Mucosa of stomach (tissue), 1 donor: Measurements from ENCODE around the gene CLCNKB.
"Not testable (repeated sequence)": the region's sequence is repeated elsewhere in the genome, so short reads cannot be mapped to it uniquely, and the experiment has no call there.

Experiments used
- H3K27me3 ChIP-seq: one replicate; pipeline ENCODE4 v1.7.0; 2013; ENCODE audit warnings: mild to moderate bottlenecking, low read length; ENCODE audit not compliant: control insufficient read depth, insufficient read depth
- H3K36me3 ChIP-seq: one replicate; pipeline ENCODE4 v1.7.0; 2013; ENCODE audit warnings: low read length; ENCODE audit not compliant: control insufficient read depth, insufficient read depth
- H3K4me1 ChIP-seq: one replicate; pipeline ENCODE4 v1.7.0; 2013; ENCODE audit warnings: mild to moderate bottlenecking, low read length; ENCODE audit not compliant: control insufficient read depth, insufficient read depth
- H3K4me3 ChIP-seq: one replicate; pipeline ENCODE4 v1.7.0; 2013; ENCODE audit warnings: low read length
- H3K9ac ChIP-seq: one replicate; pipeline ENCODE4 v1.7.0; 2013; ENCODE audit warnings: mild to moderate bottlenecking, low read length, moderate library complexity
- H3K9me3 ChIP-seq: one replicate; pipeline ENCODE4 v1.7.0; 2013; ENCODE audit warnings: mild to moderate bottlenecking, low read length, moderate library complexity; ENCODE audit not compliant: control insufficient read depth
- donor health status: Pancreatic carcinoma.

Gene CLCNKB

DNA sequence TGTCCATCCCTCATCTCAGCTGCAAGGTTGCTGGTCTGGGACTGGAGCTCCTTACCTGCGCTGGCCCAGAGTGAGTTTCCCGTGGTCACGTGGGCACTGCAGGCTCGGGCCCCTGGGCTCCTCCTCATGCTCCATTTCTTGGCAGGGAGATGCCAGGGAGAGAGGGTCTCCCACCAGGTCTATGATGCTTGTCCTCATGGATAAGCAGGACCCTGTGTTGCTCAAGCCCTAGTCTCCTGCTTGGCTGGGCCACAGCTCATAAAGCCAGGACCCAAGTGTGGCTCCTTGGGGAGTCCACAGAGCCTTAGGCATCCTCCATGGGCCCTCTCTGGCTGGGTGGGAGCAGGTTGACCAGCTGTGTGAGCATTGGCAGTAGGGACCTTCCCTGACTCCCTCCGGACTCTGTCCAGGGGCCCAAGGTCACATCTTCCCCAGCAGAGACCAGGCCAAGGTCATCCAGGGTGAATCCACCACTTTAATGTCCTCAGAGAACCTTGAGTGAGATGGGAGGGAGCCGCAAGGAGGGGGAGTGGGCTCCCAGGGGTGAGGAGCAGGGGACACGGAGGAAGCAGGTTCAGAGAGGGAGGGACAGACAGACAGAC, 13.8 kb downstream of the CLCNKB start:
- not testable (repeated sequence) for H3K4me3 ChIP-seq, H3K9ac ChIP-seq, H3K9me3 ChIP-seq

DNA sequence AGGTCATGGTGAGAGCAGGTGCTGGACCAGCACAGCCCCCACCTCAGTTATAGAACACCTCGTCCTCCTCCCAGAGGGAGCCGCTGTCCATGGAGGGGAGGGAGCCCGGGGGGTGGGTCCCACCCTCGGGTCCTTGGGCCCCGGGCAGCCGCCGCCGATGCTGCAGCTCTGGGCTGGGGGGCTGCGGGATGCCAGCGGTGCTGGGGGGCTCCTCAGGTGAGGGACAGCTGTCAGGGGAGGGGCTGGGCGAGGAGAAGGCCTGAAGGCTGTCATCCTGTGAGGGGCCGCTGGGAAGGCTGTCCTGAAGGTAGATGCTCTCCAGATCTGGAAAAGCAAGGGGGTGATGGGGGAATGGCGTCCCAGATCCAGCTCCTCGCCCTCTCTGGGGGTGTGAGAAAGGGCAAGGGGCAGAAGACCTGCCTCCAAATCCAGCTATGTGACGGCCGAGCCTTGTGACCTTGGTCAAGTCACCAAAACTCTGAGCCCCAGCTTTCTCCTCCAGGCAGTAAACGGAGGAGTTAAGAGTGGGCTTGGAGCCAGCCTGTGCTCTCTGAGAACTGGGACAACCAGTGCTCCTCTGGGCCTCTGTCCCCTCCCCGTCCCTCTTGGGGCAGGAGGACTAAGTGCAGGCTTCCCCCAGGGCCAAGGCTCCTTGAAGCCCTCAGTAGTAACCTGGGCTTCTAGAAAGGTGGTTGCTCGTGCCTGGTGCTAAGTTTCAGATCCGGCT, 15.0 kb downstream of the CLCNKB start:
- H3K4me1 ChIP-seq, H3K4me3 ChIP-seq, H3K9ac ChIP-seq, H3K9me3 ChIP-seq, H3K27me3 ChIP-seq, H3K36me3 ChIP-seq: not testable (repeated sequence)

More for the DNA sequence above, 13.8 kb downstream of the CLCNKB start:
- not testable (repeated sequence) for H3K36me3 ChIP-seq, H3K4me1 ChIP-seq, H3K27me3 ChIP-seq

DNA sequence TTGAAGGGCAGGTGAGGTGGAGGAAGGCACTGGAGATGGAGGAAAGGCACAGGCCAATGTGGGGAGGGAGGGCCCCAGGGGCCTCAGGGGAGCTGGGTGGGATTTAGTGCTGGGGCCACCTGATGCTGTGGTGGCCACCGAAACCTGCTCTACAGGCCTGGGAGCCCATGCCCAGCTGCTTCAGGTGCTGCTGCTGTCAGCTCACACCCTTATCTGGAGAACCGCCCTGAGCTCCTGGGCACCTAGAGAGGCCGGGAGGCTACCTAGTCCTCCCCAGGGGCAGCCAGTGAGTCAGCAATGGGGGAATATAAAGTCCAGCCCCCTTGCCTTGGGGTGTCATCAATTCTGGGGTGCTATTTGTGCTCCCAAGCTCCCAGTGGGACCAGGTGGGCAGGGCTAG, 17.7 kb downstream of the CLCNKB start:
- Histone ChIP-seq H3K27me3 (peaks cover 3% of the 10 kb centered on the region), H3K36me3 (no peaks in the 10 kb centered on the region), H3K9ac (no peak overlapping the region), H3K4me1 (peaks cover 10% of the 10 kb centered on the region), H3K9me3 (no peaks in the 10 kb centered on the region), H3K4me3 (no peak overlapping the region)

DNA sequence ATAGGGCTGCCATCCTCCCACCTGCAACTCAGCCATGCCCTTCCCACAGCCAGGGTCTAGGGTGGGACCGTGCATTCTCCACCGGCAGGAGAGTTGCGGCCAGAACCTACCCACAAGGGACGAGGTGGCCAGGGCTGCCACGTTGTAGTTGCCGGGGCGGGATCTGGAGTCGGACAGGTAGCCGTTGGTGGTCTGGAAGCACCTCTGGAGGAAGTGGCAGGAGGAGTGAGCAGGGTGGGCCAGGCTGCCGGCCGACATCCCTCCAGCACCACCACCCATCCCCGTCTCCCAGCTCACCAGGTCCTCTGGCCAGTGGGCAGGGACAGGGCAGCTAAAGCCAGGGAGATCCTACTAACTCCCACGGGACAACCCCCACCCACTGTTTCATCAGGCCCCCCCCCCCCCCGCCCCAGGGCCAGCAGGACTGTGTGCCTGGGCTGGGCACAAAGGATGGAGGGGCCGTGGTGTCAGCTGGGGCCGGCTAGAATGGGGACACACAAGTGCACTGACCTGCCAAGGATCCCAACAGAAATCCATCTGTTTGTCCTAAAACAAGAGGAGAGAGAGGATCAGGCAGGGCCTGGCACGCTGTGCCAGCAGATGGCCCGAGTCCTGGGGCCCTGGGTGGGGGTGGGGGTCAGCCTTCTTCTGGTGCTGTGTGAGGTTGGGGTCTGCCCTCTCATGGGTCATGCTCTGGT, 18.6 kb downstream of the CLCNKB start:
- not testable (repeated sequence) for H3K9ac ChIP-seq, H3K36me3 ChIP-seq, H3K4me3 ChIP-seq, H3K9me3 ChIP-seq, H3K27me3 ChIP-seq
- H3K4me1 ChIP-seq, result peaks cover 13% of the 10 kb centered on the region

DNA sequence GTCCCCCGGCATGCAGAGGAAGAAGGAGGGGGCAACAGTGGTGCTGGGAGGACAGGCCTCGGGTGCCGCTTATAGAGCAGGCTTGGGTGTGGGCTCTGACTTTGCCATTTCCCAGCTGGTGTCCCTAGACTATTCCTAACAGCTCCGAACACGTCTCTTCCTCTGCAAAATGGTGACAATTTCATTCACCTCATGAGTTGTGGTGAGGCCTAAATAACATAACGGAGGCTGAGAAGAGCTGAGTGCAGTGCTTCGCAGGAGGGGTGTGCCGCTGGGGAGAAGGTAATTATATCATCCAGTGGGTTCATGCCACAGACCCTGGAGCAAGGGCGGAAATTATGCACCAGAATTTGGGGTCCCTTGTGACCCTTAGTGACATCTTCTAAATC, 19.1 kb downstream of the CLCNKB start:
- H3K36me3 ChIP-seq, H3K9me3 ChIP-seq, H3K9ac ChIP-seq, H3K4me3 ChIP-seq, H3K27me3 ChIP-seq: not testable (repeated sequence)
- peaks cover 18% of the 10 kb centered on the region for H3K4me1 ChIP-seq

DNA sequence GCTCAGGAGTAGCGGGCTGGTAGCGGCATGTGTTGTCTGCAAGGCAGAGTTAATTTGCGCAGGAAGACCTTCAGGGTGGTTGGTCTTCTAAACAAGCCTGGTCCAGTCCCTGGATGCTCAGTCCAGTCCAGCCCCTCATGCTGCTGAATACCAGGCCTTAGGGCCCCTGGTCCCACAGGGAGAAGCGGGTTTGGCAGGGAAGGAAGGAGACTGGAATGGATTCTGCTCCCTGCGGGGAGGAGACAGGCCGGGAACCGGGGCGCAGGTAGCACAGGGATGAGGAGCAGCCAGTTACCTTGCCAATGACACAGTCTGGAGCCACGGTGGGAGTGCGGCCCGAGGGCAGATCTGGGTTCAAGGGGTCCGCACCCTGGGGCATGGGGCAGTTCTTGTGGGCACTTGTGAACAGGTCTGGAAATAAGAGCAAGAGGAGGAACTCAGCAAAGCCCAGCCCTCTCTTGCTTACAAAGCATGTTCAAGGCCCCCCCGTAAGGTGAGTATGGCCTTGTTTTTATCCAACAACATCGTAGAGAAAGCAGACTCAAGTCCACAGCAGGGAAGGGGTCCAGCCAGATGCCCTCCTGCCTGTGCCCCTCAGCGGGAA, 19.7 kb downstream of the CLCNKB start:
- Histone ChIP-seq H3K4me3 (no peak overlapping the region), H3K36me3 (no peaks in the 10 kb centered on the region), H3K27me3 (no peaks in the 10 kb centered on the region), H3K4me1 (peaks cover 21% of the 10 kb centered on the region), H3K9ac (no peak overlapping the region), H3K9me3 (no peaks in the 10 kb centered on the region)

DNA sequence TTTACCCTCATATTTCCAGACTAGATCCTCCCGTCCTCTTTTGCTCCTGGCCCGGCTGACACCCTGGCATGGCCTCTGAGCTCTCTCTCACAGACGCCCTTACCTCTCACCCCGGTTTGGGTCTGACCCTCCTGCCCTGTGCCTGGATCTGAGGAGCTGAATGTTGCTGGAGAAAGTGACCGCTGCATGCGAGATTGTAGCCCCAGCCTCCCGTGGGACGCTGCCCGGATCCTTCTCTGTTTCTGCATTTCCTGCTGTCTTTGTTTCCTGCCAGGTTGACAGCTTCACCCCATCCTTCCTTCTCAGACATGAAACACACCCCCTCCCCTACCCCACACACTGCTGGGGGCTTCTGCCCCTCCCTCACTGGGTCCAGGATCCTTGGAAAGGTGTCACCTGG, 20.3 kb downstream of the CLCNKB start:
- Histone ChIP-seq H3K9ac (no peak overlapping the region), H3K36me3 (no peaks in the 10 kb centered on the region), H3K9me3 (no peaks in the 10 kb centered on the region), H3K4me1 (peaks cover 21% of the 10 kb centered on the region), H3K4me3 (no peak overlapping the region), H3K27me3 (no peaks in the 10 kb centered on the region)

DNA sequence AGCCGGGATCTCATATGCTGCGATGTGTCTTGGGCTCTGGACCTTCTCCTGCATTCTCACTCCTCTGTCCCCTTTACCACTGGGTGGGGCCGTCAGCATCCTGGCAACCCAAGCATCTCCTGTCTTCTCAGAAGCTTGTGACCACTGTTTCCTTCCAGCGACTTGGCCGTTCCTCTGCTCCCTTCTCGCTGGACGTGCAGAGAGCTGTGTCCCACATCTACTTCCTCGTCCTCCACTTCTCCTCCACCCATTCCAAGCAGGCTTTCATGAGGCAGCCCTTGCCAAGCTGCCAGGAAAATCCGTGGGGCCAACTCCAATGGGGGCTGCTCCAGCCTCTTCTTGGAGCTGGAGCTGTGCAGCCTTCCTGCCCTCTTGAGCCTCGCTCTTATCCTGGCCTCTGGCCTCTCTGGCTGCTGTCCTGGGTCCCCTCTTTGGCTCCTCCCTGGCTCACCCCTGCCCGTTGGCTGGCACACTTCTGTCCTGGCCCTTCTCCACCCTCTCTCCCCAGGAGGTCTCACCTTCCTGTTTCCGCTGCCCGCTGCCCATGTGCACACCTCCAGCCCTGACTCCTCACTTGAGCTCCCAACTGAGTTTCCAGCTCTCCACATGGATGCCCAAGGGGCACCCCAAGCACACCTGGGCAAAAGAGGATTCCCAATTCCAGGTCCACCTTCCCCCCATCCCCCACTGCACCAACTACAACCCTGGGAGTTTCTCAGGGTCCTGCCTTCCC, 21.1 kb downstream of the CLCNKB start:
- Histone ChIP-seq H3K27me3 (no peaks in the 10 kb centered on the region), H3K36me3 (no peaks in the 10 kb centered on the region), H3K4me1 (peaks cover 21% of the 10 kb centered on the region), H3K4me3 (no peak overlapping the region), H3K9ac (no peak overlapping the region), H3K9me3 (no peaks in the 10 kb centered on the region)

DNA sequence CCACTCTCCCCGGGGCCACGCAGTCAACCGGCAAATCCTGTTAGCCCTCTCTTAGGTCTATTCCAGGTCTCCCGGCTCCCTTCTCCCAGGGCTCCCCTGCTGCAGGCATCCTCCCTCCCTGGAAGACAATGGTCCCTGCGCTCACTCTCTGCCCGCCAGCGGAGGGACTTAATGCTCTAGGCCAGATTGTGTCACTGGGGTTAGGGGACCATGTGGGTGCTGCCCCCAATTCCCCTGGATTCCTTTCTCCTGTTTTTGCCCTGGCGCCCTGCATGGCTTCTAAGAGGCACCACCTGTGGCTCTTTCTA, 21.6 kb downstream of the CLCNKB start:
- Histone ChIP-seq H3K9me3 (no peaks in the 10 kb centered on the region), H3K9ac (no peak overlapping the region), H3K4me1 (peaks cover 21% of the 10 kb centered on the region), H3K36me3 (no peaks in the 10 kb centered on the region), H3K4me3 (no peak overlapping the region), H3K27me3 (no peaks in the 10 kb centered on the region)

DNA sequence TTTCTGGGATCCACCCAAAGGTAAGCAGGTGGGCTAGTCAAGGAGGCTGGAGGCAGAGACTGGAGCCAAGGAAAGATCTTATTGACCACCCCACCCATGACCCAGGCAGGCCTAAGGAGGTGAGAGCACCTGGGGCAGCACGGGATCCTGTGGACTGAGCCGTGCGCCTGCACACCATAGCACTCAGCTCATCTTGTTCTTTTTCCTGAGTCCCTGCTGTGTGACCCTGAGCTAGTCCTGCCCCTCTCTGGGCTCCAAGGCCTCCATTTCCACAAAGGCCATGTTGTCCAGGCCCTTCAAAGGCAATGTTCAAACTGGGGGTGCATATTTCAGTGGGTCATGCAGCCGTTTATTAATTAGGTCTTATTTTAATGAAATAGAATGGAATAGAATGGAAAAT, 22.7 kb downstream of the CLCNKB start:
- H3K9ac ChIP-seq, result no peak overlapping the region
- H3K4me3 ChIP-seq, result no peak overlapping the region
- no peaks in the 10 kb centered on the region for H3K36me3 ChIP-seq
- H3K9me3 ChIP-seq, result no peaks in the 10 kb centered on the region
- peaks cover 21% of the 10 kb centered on the region for H3K4me1 ChIP-seq
- no peaks in the 10 kb centered on the region for H3K27me3 ChIP-seq

DNA sequence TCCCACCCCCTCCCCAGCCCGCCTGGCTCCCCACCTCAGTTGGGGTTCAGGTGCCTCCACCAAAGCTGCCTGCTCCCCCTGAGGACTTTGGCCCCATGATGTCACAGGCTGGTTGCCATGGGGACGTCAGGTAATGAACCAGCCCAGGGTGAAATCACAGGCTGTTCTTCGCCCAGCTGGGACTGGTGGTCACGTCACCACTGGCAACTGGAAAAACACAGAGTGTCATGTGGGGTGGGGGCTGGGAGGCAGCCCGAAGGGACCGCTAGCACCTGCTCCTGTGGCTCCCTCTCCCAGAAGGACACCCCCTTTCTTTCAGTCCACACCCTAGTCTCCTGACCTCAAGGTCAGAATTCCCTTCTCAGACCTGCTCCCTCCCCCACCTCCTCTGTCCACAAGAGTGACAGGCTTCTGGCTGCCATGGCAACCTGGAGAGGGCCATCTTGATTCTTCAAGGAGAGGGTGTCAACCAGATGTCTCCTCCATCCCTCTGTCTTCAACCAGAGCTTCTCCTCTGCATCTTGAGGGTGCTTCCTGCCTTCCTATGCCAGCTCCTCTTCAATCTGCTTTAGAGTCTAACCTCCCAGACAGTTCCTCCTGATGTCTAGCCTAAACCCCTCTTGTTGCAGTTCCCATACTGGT, 23.7 kb downstream of the CLCNKB start:
- Histone ChIP-seq H3K4me3 (no peak overlapping the region), H3K9ac (no peak overlapping the region), H3K36me3 (no peaks in the 10 kb centered on the region), H3K27me3 (peaks cover 4% of the 10 kb centered on the region), H3K4me1 (peaks cover 21% of the 10 kb centered on the region), H3K9me3 (no peaks in the 10 kb centered on the region)
